ENCODE data around the gene SRSF1.

DNA sequence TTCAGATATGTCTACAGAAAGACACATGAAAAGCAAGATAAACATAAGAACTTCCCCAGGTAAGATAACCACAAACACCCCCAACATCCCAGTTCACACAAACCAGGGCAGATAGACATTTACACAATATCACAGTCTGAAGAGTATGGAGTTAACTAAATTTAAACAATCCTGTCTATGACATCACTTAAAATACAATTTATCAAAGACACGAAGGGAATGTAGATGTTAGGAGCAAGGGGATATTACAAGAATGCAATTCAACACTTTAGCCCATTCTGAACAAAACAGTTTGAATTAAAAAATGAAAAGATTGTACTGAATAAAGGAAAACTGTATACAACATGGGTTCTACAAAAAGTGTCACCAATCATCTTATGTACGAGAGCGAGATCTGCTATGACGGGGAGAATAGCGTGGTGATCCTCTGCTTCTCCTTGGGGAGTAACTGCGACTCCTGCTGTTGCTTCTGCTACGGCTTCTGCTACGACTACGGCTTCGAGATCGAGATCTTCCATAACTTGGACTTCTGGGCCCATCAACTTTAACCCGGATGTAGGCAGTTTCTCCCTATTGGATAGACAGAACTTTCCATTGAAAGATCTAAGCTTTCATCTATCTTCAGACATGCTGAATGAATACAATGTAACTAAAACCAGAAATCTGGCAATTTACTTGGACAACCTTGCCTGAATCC lies 1.9 kb downstream of the SRSF1 start:
- TF ChIP-seq GATA2 (IDR thresholded peaks at IDR 0.05; ENCODE audit: low read depth, low read length) = no peak
- no peak for TF ChIP-seq GATA3 (IDR thresholded peaks at IDR 0.05; ENCODE audit: low read depth, low read length)
